H1 (cell line): Measurements from ENCODE around the gene ADAMTS20. TPM values are rescaled to one million over a fixed set of nuclear protein-coding genes. Genes with fewer than 3 reads are reported as not detected.

Experiments used
- CTCF ChIA-PET: fragments of 300-600 bp; sonication (Branson Sonifier 250); formaldehyde crosslinking; loops from one replicate; lab custom pipeline; 2021; ENCODE audit not compliant: partially characterized antibody; lab: Charles Lee
- POLR2A ChIA-PET: fragments of 300-600 bp; sonication (Branson Sonifier 250); formaldehyde crosslinking; loops from one replicate; lab custom pipeline; 2021; ENCODE audit warnings: inconsistent platforms; ENCODE audit not compliant: partially characterized antibody; lab: Charles Lee
- DNase-seq, 2 experiments: peaks; one replicate each; pipeline versions ENCODE4 v3.0.0 to v3.0.0-alpha.2; 2010 to 2022; ENCODE audit warnings: low spot score in 2 of 2, low read depth in 1 of 2, mixed read lengths in 1 of 2
- FAIRE-seq: peaks from 2 replicates; lab custom pipeline; 2011; peaks lifted over from hg19 to GRCh38; lab: Jason Lieb, UNC
- H2AFZ ChIP-seq: 2 replicates; pipeline ENCODE4 v1.8.1; 2012; ENCODE audit warnings: low read length, inconsistent platforms
- H2AK5ac ChIP-seq: 2 replicates; pipeline ENCODE4 v1.6.1; 2013; ENCODE audit warnings: low read depth, low read length
- H2BK120ac ChIP-seq: replicated peaks from 2 replicates; pipeline ENCODE3; 2013; ENCODE audit warnings: low read depth, low read length, inconsistent platforms
- H2BK12ac ChIP-seq: 2 replicates; pipeline ENCODE4 v1.6.1; 2013; ENCODE audit warnings: low read depth, low read length
- H2BK15ac ChIP-seq: 2 replicates; pipeline ENCODE4 v1.6.1; 2013; ENCODE audit warnings: low read length
- H2BK20ac ChIP-seq: 2 replicates; pipeline ENCODE4 v1.6.1; 2013; ENCODE audit warnings: low read length
- H2BK5ac ChIP-seq: 2 replicates; pipeline ENCODE4 v1.6.1; 2013; ENCODE audit warnings: low read depth, low read length
- H3K14ac ChIP-seq: 2 replicates; pipeline ENCODE4 v1.6.1; 2013; ENCODE audit warnings: inconsistent platforms; ENCODE audit not compliant: insufficient read length
- H3K18ac ChIP-seq: 2 replicates; pipeline ENCODE4 v1.6.1; 2013; ENCODE audit warnings: low read length; ENCODE audit errors: extremely low read depth
- H3K23ac ChIP-seq: 2 replicates; pipeline ENCODE4 v1.6.1; 2013; ENCODE audit warnings: inconsistent platforms; ENCODE audit not compliant: insufficient read length
- H3K23me2 ChIP-seq: 2 replicates; pipeline ENCODE4 v1.6.1; 2013; ENCODE audit warnings: low read depth, low read length
- H3K27ac ChIP-seq: 2 replicates; pipeline ENCODE4 v1.6.1; 2011; ENCODE audit warnings: low read depth, low read length, inconsistent platforms
- H3K27me3 ChIP-seq, 4 experiments: replicated peaks in 1 of 4; 1 replicate in 1 of 4; 2 replicates in 3 of 4; pipeline versions ENCODE4 v1.6.1 to v1.8.1; 2011 to 2013; ENCODE audit warnings: low read length in 3 of 4, mild to moderate bottlenecking in 3 of 4, inconsistent platforms in 2 of 4, mixed read lengths in 2 of 4, moderate library complexity in 1 of 4; ENCODE audit not compliant: control insufficient read depth in 3 of 4, insufficient read depth in 3 of 4; ENCODE audit errors: extremely low read depth in 1 of 4
- H3K36me3 ChIP-seq, 4 experiments: 2 replicates each; pipeline versions ENCODE4 v1.6.1 to v1.8.1; 2011 to 2013; ENCODE audit warnings: mild to moderate bottlenecking in 4 of 4, low read length in 3 of 4, moderate library complexity in 2 of 4, control low read depth in 1 of 4, inconsistent platforms in 1 of 4; ENCODE audit not compliant: insufficient read depth in 4 of 4, control insufficient read depth in 2 of 4
- H3K4ac ChIP-seq: replicated peaks from 2 replicates; pipeline ENCODE3; 2013; ENCODE audit warnings: low read length, low read depth, mixed read lengths, inconsistent platforms; ENCODE audit not compliant: insufficient read length
- H3K4me1 ChIP-seq, 4 experiments: replicated peaks in 1 of 4; 1 replicate in 1 of 4; 2 replicates in 3 of 4; pipeline versions ENCODE4 v1.6.1 to v1.8.1; 2011 to 2013; ENCODE audit warnings: low read length in 3 of 4, inconsistent platforms in 2 of 4, mixed read lengths in 1 of 4; ENCODE audit not compliant: insufficient read depth in 4 of 4, control insufficient read depth in 3 of 4
- H3K4me2 ChIP-seq, 2 experiments: 2 replicates each; pipeline versions ENCODE4 v1.6.1 to v1.8.1; 2011 to 2013; ENCODE audit warnings: low read depth in 2 of 2, low read length in 2 of 2, control low read depth in 1 of 2, inconsistent platforms in 1 of 2, mild to moderate bottlenecking in 1 of 2; ENCODE audit not compliant: insufficient read depth in 1 of 2
- H3K4me3 ChIP-seq, 4 experiments: fragments of 200-600, 300-600 bp in 1 of 4; sonication (generic), shearing (Covaris generic), sonication (Bioruptor Twin) in 1 of 4; 2 replicates each; pipeline versions ENCODE4 v1.5.1 to v1.8.1; 2011 to 2016; ENCODE audit warnings: low read length in 4 of 4, low read depth in 3 of 4, control low read depth in 2 of 4, inconsistent platforms in 2 of 4, mild to moderate bottlenecking in 2 of 4, mixed read lengths in 1 of 4, moderate library complexity in 1 of 4; ENCODE audit not compliant: insufficient read depth in 2 of 4; ENCODE audit errors: extremely low read depth in 1 of 4
- H3K56ac ChIP-seq: replicated peaks from 2 replicates; pipeline ENCODE3; 2013; ENCODE audit warnings: low read depth, mild to moderate bottlenecking, mixed read lengths, low read length, inconsistent platforms; ENCODE audit not compliant: insufficient read length
- H3K79me1 ChIP-seq: 2 replicates; pipeline ENCODE4 v1.6.1; 2013; ENCODE audit warnings: low read depth, low read length, control low read depth
- H3K79me2 ChIP-seq, 2 experiments: 2 replicates each; pipeline versions ENCODE4 v1.6.1 to v1.8.1; 2012 to 2013; ENCODE audit warnings: low read length in 2 of 2, mild to moderate bottlenecking in 2 of 2, inconsistent platforms in 1 of 2; ENCODE audit not compliant: insufficient read depth in 2 of 2, control insufficient read depth in 1 of 2
- H3K9ac ChIP-seq, 4 experiments: replicated peaks in 1 of 4; 1 replicate in 1 of 4; 2 replicates in 3 of 4; pipeline versions ENCODE4 v1.6.1 to v1.8.1; 2011 to 2013; ENCODE audit warnings: low read depth in 3 of 4, low read length in 3 of 4, control low read depth in 2 of 4, mild to moderate bottlenecking in 2 of 4, moderate library complexity in 2 of 4, inconsistent platforms in 1 of 4; ENCODE audit errors: extremely low read depth in 1 of 4
- H3K9me3 ChIP-seq, 2 experiments: 2 replicates each; pipeline versions ENCODE4 v1.6.1 to v1.8.1; 2012 to 2013; ENCODE audit warnings: mild to moderate bottlenecking in 2 of 2, moderate library complexity in 2 of 2, control low read depth in 1 of 2, inconsistent platforms in 1 of 2, low read depth in 1 of 2, low read length in 1 of 2, mixed read lengths in 1 of 2; ENCODE audit not compliant: insufficient read depth in 2 of 2
- H4K20me1 ChIP-seq, 2 experiments: replicated peaks in 1 of 2; 2 replicates each; pipeline versions ENCODE3 to v1.8.1; 2011 to 2013; ENCODE audit warnings: inconsistent platforms in 2 of 2, low read length in 2 of 2, mild to moderate bottlenecking in 1 of 2; ENCODE audit not compliant: insufficient read depth in 2 of 2, control insufficient read depth in 1 of 2
- H4K5ac ChIP-seq: 2 replicates; pipeline ENCODE4 v1.6.1; 2013; ENCODE audit warnings: low read length, low read depth, mixed read lengths, inconsistent platforms; ENCODE audit not compliant: insufficient read length
- H4K8ac ChIP-seq: 2 replicates; pipeline ENCODE4 v1.8.0; 2013; ENCODE audit warnings: mild to moderate bottlenecking, moderate library complexity, low read length, inconsistent platforms; ENCODE audit not compliant: insufficient read depth; ENCODE audit errors: extremely low read depth
- H4K91ac ChIP-seq: replicated peaks from 2 replicates; pipeline ENCODE3; 2013; ENCODE audit warnings: low read length, mixed read lengths, inconsistent platforms; ENCODE audit not compliant: insufficient read length
- CBX5 ChIP-seq: fragments of 300-800, 300-1000 bp; sonication (generic); IDR thresholded peaks from 2 replicates; pipeline ENCODE4 v1.7.1; 2016; ENCODE audit warnings: antibody characterized with exemption, low read length, low read depth
- EZH2 ChIP-seq: fragments of 200-600 bp; sonication (generic); IDR thresholded peaks from 2 replicates; pipeline ENCODE4 v1.7.1; 2012; ENCODE audit warnings: low read depth, mild to moderate bottlenecking, moderate library complexity, low read length, inconsistent platforms; ENCODE audit not compliant: severe bottlenecking
- FOSL1 ChIP-seq: IDR thresholded peaks from 2 replicates; pipeline ENCODE4 v1.6.1; 2011; ENCODE audit warnings: mild to moderate bottlenecking, low read depth, low read length, moderate library complexity; ENCODE audit not compliant: insufficient read depth
- GTF2F1 ChIP-seq: IDR thresholded peaks from 2 replicates; pipeline ENCODE4 v1.6.1; 2012; ENCODE audit warnings: low read depth, low read length, improper control_type of control experiment, borderline replicate concordance
- HDAC6 ChIP-seq: IDR thresholded peaks from one replicate; pipeline ENCODE4 v1.7.1; 2012; ENCODE audit warnings: low read depth, mild to moderate bottlenecking, inconsistent platforms, low read length, moderate library complexity
- JUN ChIP-seq: IDR thresholded peaks from 2 replicates; pipeline ENCODE4 v1.6.1; 2011; ENCODE audit warnings: low read depth, mild to moderate bottlenecking, improper control_type of control experiment, low read length
- KDM5A ChIP-seq: fragments of 200-600 bp; IDR thresholded peaks from 2 replicates; pipeline ENCODE4 v1.7.1; 2012; ENCODE audit warnings: mild to moderate bottlenecking, low read length, inconsistent platforms, mixed read lengths
- POLR2A ChIP-seq, 2 experiments: IDR thresholded peaks; 1 replicate in 1 of 2; 2 replicates in 1 of 2; pipeline ENCODE4 v1.6.1; 2011; ENCODE audit warnings: low read depth in 2 of 2, low read length in 2 of 2, mild to moderate bottlenecking in 2 of 2; ENCODE audit errors: control extremely low read depth in 1 of 2
- POLR2AphosphoS5 ChIP-seq: IDR thresholded peaks from 2 replicates; pipeline ENCODE4 v1.6.1; 2011; ENCODE audit warnings: low read depth, low read length
- SP2 ChIP-seq: IDR thresholded peaks from 2 replicates; pipeline ENCODE4 v1.6.1; 2012; ENCODE audit warnings: mild to moderate bottlenecking, low read length, inconsistent platforms
- TCF12 ChIP-seq: IDR thresholded peaks from 2 replicates; pipeline ENCODE4 v1.6.1; 2011; ENCODE audit warnings: low read depth, mild to moderate bottlenecking, low read length
- ZNF274 ChIP-seq: IDR thresholded peaks from 2 replicates; pipeline ENCODE4 v1.7.0; 2012; ENCODE audit warnings: low read length, borderline replicate concordance; ENCODE audit errors: extremely low read depth
- WGBS, 2 experiments: shearing (Covaris generic) in 1 of 2; methylation state at CpG; one replicate each; pipeline versions ENCODE4 v1.1.6 to v1.1.7; 2013 to 2015; ENCODE audit warnings: low lambda C conversion rate in 2 of 2, mixed read lengths in 2 of 2, inconsistent platforms in 1 of 2, low coverage in 1 of 2, missing lambda C conversion rate in 1 of 2; ENCODE audit not compliant: insufficient replicate concordance in 2 of 2, insufficient coverage in 1 of 2, insufficient read length in 1 of 2; ENCODE audit errors: extremely low coverage in 1 of 2, missing lambda C conversion rate in 1 of 2; 5-methylcytosine and 5-hydroxymethylcytosine counted together
- polyA plus RNA-seq, 7 experiments: library from polyadenylated mRNA; depleted of rRNA in 3 of 7; stranded (reverse) in 5 of 7; unstranded in 2 of 7; fragments of >200 nt in 5 of 7; fragments of 200-250 nt in 2 of 7; gene quantifications; 1 replicate in 5 of 7; 2 replicates in 1 of 7; 4 replicates in 1 of 7; pipeline versions ENCODE4 v1.2.1 to v1.2.3, GENCODE V29; 2011 to 2013; ENCODE audit warnings: missing spikeins in 2 of 7, mixed read lengths in 2 of 7
- total RNA-seq: library from RNA; stranded (reverse); fragmentation: NEBNext Ultra II Directional; extraction: Animal tissue kit (Norgen Biotek cat#: 25700); gene quantifications from 2 replicates; pipeline ENCODE4 v1.2.1, GENCODE V29; 2021

The ADAMTS20 gene
- total and polyA plus RNA-seq, 2 of the 8 experiments (the other 6 are each of a cell fraction or from before 2014, with no cell fraction given): 2.9 to 5.1 TPM

DNA sequence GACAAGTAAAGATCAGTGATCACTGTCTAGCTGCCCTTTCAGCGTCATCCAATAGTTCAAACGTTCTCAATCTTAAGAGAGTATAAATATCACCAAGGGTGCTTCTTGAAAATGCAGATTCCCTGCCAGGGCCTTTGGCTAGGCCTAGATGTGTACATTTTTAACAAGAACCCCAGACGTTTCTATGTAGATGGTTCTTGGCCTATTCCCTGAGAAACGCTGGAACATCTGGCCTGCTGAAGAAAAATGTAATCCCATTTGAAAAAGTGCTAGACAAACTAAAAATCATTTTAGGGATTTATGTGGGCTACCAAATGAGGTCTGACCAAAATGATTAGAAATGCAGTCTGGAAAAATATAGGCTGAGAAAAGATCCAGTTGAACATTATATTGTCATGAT lies 231.7 kb downstream of the ADAMTS20 start:
- no peak overlapping the region for H2AK5ac ChIP-seq
- H3K4me3 ChIP-seq: no peak overlapping the region
- H2BK12ac ChIP-seq: no peak overlapping the region
- FAIRE-seq: no peak
- no peak overlapping the region for H2AFZ ChIP-seq
- H3K4me2 ChIP-seq: no peak overlapping the region
- H3K23me2 ChIP-seq: no peaks in the 10 kb centered on the region
- no peaks in the 10 kb centered on the region; a peak in 1 of 7 replicates for H3K4me1 ChIP-seq
- POLR2A ChIA-PET: no interaction called here
- H3K36me3 ChIP-seq: no peaks in the 10 kb centered on the region
- no peaks in the 10 kb centered on the region for H3K9me3 ChIP-seq
- CTCF ChIA-PET: interaction anchor here (1.2 kb wide), 1 partner anchor 17 kb away, joined by 3 read pairs; no protein-coding TSS in a partner anchor
- no peak overlapping the region for H2BK15ac ChIP-seq
- no peak overlapping the region for H3K56ac ChIP-seq
- no peak overlapping the region for H2BK120ac ChIP-seq
- H3K18ac ChIP-seq: no peak overlapping the region
- H4K8ac ChIP-seq: no peak overlapping the region
- no peak overlapping the region for H3K27ac ChIP-seq
- TF ChIP-seq CBX5: no peak
- TF ChIP-seq GTF2F1: no peak
- TF ChIP-seq JUN: no peak
- TF ChIP-seq ZNF274: no peak
- no peak for TF ChIP-seq EZH2
- no peak for TF ChIP-seq TCF12
- TF ChIP-seq FOSL1: no peak
- no peak for TF ChIP-seq HDAC6
- TF ChIP-seq SP2: no peak
- TF ChIP-seq POLR2A (IDR thresholded peaks at IDR 0.05; ENCODE audit: control extremely low read depth in 1 of 2, low read depth in 2 of 2, low read length in 2 of 2): no peak
- no peak for TF ChIP-seq KDM5A
- TF ChIP-seq POLR2AphosphoS5: no peak
- TF ChIP-seq, all 59 proteins: peak for 0
- Histone ChIP-seq H4K91ac (no peak overlapping the region), H4K20me1 (no peaks in the 10 kb centered on the region), H3K23ac (no peak overlapping the region), H2BK20ac (no peak overlapping the region), H3K79me1 (no peaks in the 10 kb centered on the region), H3K79me2 (no peaks in the 10 kb centered on the region), H2BK5ac (no peak overlapping the region), H4K5ac (no peak overlapping the region), H3K14ac (no peak overlapping the region), H3K4ac (no peak overlapping the region), H3K9ac (no peak overlapping the region), H3K27me3 (no peaks in the 10 kb centered on the region)
- DNase-seq: no peak
- 94% methylated on average over 4 of the region's 4 CpGs; no CpG with 5 or more reads in 1 of the 2 experiments for WGBS, 2 experiments
